Mesendoderm (in vitro differentiated cells): ENCODE data around the gene DHODH. TPM values are rescaled to one million over a fixed set of nuclear protein-coding genes. Genes with fewer than 3 reads are reported as not detected.

ENCODE experiments used
- DNase-seq: peaks from one replicate; pipeline ENCODE4 v3.0.0; 2013
- H2AK5ac ChIP-seq: 2 replicates; pipeline ENCODE4 v1.6.1; 2013; ENCODE audit warnings: low read length, inconsistent platforms
- H2BK120ac ChIP-seq: 2 replicates; pipeline ENCODE4 v1.6.1; 2013; ENCODE audit warnings: low read depth, mild to moderate bottlenecking, low read length, moderate library complexity, mixed read lengths
- H2BK15ac ChIP-seq: replicated peaks from 2 replicates; pipeline ENCODE4 v1.6.1; 2013; ENCODE audit warnings: low read depth, mild to moderate bottlenecking, moderate library complexity
- H2BK5ac ChIP-seq: 2 replicates; pipeline ENCODE4 v1.6.1; 2013; ENCODE audit warnings: low read length, inconsistent platforms
- H3K18ac ChIP-seq: 2 replicates; pipeline ENCODE4 v1.6.1; 2013; ENCODE audit warnings: mild to moderate bottlenecking, low read length, mixed read lengths
- H3K23ac ChIP-seq: one replicate; pipeline ENCODE4 v1.6.1; 2013; ENCODE audit warnings: low read length
- H3K27ac ChIP-seq: 2 replicates; pipeline ENCODE4 v1.5.1; 2013; ENCODE audit warnings: low read depth, mild to moderate bottlenecking, inconsistent platforms, low read length, moderate library complexity
- H3K27me3 ChIP-seq: 2 replicates; pipeline ENCODE4 v1.6.1; 2013; ENCODE audit warnings: low read length, control low read depth, mild to moderate bottlenecking, inconsistent platforms; ENCODE audit not compliant: insufficient read depth, poor library complexity
- H3K36me3 ChIP-seq: 2 replicates; pipeline ENCODE4 v1.6.1; 2013; ENCODE audit warnings: low read length, inconsistent platforms; ENCODE audit not compliant: control insufficient read depth, insufficient read depth
- H3K4ac ChIP-seq: one replicate; pipeline ENCODE4 v1.6.1; 2013; ENCODE audit warnings: low read depth, mild to moderate bottlenecking, low read length, moderate library complexity
- H3K4me1 ChIP-seq: 2 replicates; pipeline ENCODE4 v1.6.1; 2013; ENCODE audit warnings: low read depth, low read length, inconsistent platforms; ENCODE audit not compliant: control insufficient read depth
- H3K4me2 ChIP-seq: 2 replicates; pipeline ENCODE4 v1.6.1; 2013; ENCODE audit warnings: low read length
- H3K4me3 ChIP-seq: 2 replicates; pipeline ENCODE4 v1.5.1; 2013; ENCODE audit warnings: mild to moderate bottlenecking, low read length
- H3K56ac ChIP-seq: one replicate; pipeline ENCODE4 v1.6.1; 2013; ENCODE audit warnings: low read length
- H3K79me1 ChIP-seq: 2 replicates; pipeline ENCODE4 v1.6.1; 2013; ENCODE audit warnings: low read length, inconsistent platforms
- H3K79me2 ChIP-seq: 2 replicates; pipeline ENCODE4 v1.6.1; 2013; ENCODE audit warnings: mild to moderate bottlenecking, low read length; ENCODE audit not compliant: control insufficient read depth, insufficient read depth
- H3K9ac ChIP-seq: 2 replicates; pipeline ENCODE4 v1.6.1; 2013; ENCODE audit warnings: low read length, inconsistent platforms
- H4K5ac ChIP-seq: one replicate; pipeline ENCODE4 v1.6.1; 2013; ENCODE audit warnings: low read length
- H4K8ac ChIP-seq: one replicate; pipeline ENCODE4 v1.6.1; 2013; ENCODE audit warnings: low read depth, mild to moderate bottlenecking, control low read depth, low read length, moderate library complexity
- WGBS: extraction: QIAGEN DNeasy Blood & Tissue Kit; methylation state at CpG from one replicate; pipeline ENCODE4 v1.1.7; 2013; ENCODE audit warnings: low lambda C conversion rate, missing lambda C conversion rate; ENCODE audit not compliant: insufficient coverage; ENCODE audit errors: extremely low coverage; 5-methylcytosine and 5-hydroxymethylcytosine counted together
- polyA plus RNA-seq, 2 experiments: library from polyadenylated mRNA; stranded (reverse); fragments of 200-250 nt; gene quantifications; one replicate each; pipeline ENCODE4 v1.2.3, GENCODE V29; 2013

DHODH gene
- polyA plus RNA-seq (2013, experiment 1 of 2): 11.0 TPM
- 10.0 TPM for polyA plus RNA-seq (2013, experiment 2 of 2)

- H3K56ac ChIP-seq: peak within 1 kb of the TSS; percentile 93
- H3K9ac ChIP-seq: peak within 1 kb of the TSS; percentile 81
- H3K4ac ChIP-seq: no peak within 1 kb of the TSS
- H4K8ac ChIP-seq: no peak within 1 kb of the TSS
- no peaks in the 10 kb centered on the region for H3K27me3 ChIP-seq
- H2AK5ac ChIP-seq: no peak within 1 kb of the TSS
- DNase-seq: peak; percentile 99
- no CpG with 5 or more reads among the region's 57 CpGs for WGBS
- H3K18ac ChIP-seq: no peak within 1 kb of the TSS
- no peak within 1 kb of the TSS for H2BK15ac ChIP-seq
- no peak within 1 kb of the TSS for H4K5ac ChIP-seq
- H3K79me2 ChIP-seq: no peaks in the 10 kb centered on the region
- H3K79me1 ChIP-seq: peaks cover 2% of the 10 kb centered on the region
- H3K27ac ChIP-seq: no peak within 1 kb of the TSS
- H3K23ac ChIP-seq: no peak within 1 kb of the TSS
- no peak within 1 kb of the TSS for H2BK5ac ChIP-seq
- peak within 1 kb of the TSS; percentile 93 for H3K4me2 ChIP-seq
- H3K36me3 ChIP-seq: no peaks in the 10 kb centered on the region
- H3K4me1 ChIP-seq: peaks cover 2% of the 10 kb centered on the region
- H3K4me3 ChIP-seq: peak within 1 kb of the TSS; percentile 87
- H2BK120ac ChIP-seq: no peak within 1 kb of the TSS
Measured at GRCh38 chr16:72008424-72009216, at the start of gene DHODH. TSS of gene DHODH (plus strand) at chr16:72008744. CDS start at chr16:72008765, 21 bp downstream.

GRCh38 chr16:71961066-71962039, 47.2 kb upstream of the DHODH start:
- H3K79me1 ChIP-seq: no peaks in the 10 kb centered on the region
- no peaks in the 10 kb centered on the region for H3K79me2 ChIP-seq
- H3K4me3 ChIP-seq: no peak overlapping the region
- no peak overlapping the region for H3K4ac ChIP-seq
- H3K4me1 ChIP-seq: no peaks in the 10 kb centered on the region
- no peak overlapping the region for H2BK120ac ChIP-seq
- no peaks in the 10 kb centered on the region for H3K36me3 ChIP-seq
- H2BK5ac ChIP-seq: no peak overlapping the region
- H3K23ac ChIP-seq: no peak overlapping the region
- peak; percentile 89 for DNase-seq
- no peak overlapping the region for H3K27ac ChIP-seq
- H3K9ac ChIP-seq: no peak overlapping the region
- no CpG with 5 or more reads among the region's 14 CpGs for WGBS
- no peaks in the 10 kb centered on the region for H3K27me3 ChIP-seq
- H2BK15ac ChIP-seq: no peak overlapping the region
- no peak overlapping the region for H2AK5ac ChIP-seq
- no peak overlapping the region for H3K18ac ChIP-seq
- no peak overlapping the region for H4K5ac ChIP-seq
- H4K8ac ChIP-seq: no peak overlapping the region
- H3K4me2 ChIP-seq: no peak overlapping the region
- no peak overlapping the region for H3K56ac ChIP-seq

- Histone ChIP-seq H3K4me2 (no peak overlapping the region), H3K18ac (no peak overlapping the region), H3K79me2 (no peaks in the 10 kb centered on the region), H3K4me1 (no peaks in the 10 kb centered on the region), H4K8ac (no peak overlapping the region), H3K27me3 (no peaks in the 10 kb centered on the region), H2AK5ac (no peak overlapping the region), H2BK5ac (no peak overlapping the region), H3K23ac (no peak overlapping the region), H3K4me3 (no peak overlapping the region), H3K56ac (no peak overlapping the region), H3K4ac (no peak overlapping the region), H3K79me1 (no peaks in the 10 kb centered on the region), H2BK15ac (no peak overlapping the region), H2BK120ac (no peak overlapping the region), H4K5ac (no peak overlapping the region), H3K36me3 (no peaks in the 10 kb centered on the region), H3K9ac (no peak overlapping the region), H3K27ac (no peak overlapping the region)
- no peak for DNase-seq
- no CpG with 5 or more reads among the region's 9 CpGs for WGBS
Measured at GRCh38 chr16:71963125-71963875, 45.2 kb upstream of the DHODH start.

GRCh38 chr16:71965223-71965622, 43.3 kb upstream of the DHODH start:
- Histone ChIP-seq H3K36me3 (no peaks in the 10 kb centered on the region), H3K18ac (no peak overlapping the region), H3K4ac (no peak overlapping the region), H3K4me2 (no peak overlapping the region), H2BK120ac (no peak overlapping the region), H2BK15ac (no peak overlapping the region), H3K56ac (no peak overlapping the region), H4K5ac (no peak overlapping the region), H3K9ac (no peak overlapping the region), H3K27me3 (no peaks in the 10 kb centered on the region), H3K27ac (no peak overlapping the region), H2BK5ac (no peak overlapping the region), H3K4me1 (no peaks in the 10 kb centered on the region), H2AK5ac (no peak overlapping the region), H3K23ac (no peak overlapping the region), H4K8ac (no peak overlapping the region), H3K79me1 (no peaks in the 10 kb centered on the region), H3K4me3 (no peak overlapping the region), H3K79me2 (no peaks in the 10 kb centered on the region)
- no peak for DNase-seq
- WGBS: no CpG with 5 or more reads among the region's 4 CpGs

- no peak overlapping the region for H3K23ac ChIP-seq
- no peaks in the 10 kb centered on the region for H3K27me3 ChIP-seq
- no peak overlapping the region for H2AK5ac ChIP-seq
- H3K18ac ChIP-seq: no peak overlapping the region
- no peak overlapping the region for H2BK15ac ChIP-seq
- no peaks in the 10 kb centered on the region for H3K36me3 ChIP-seq
- H2BK5ac ChIP-seq: no peak overlapping the region
- H2BK120ac ChIP-seq: no peak overlapping the region
- H3K79me2 ChIP-seq: no peaks in the 10 kb centered on the region
- no peak overlapping the region for H3K27ac ChIP-seq
- no peaks in the 10 kb centered on the region for H3K4me1 ChIP-seq
- no CpG with 5 or more reads among the region's 4 CpGs for WGBS
- H4K5ac ChIP-seq: no peak overlapping the region
- no peak for DNase-seq
- no peak overlapping the region for H4K8ac ChIP-seq
- no peak overlapping the region for H3K9ac ChIP-seq
- H3K79me1 ChIP-seq: no peaks in the 10 kb centered on the region
- no peak overlapping the region for H3K4ac ChIP-seq
- no peak overlapping the region for H3K4me2 ChIP-seq
- H3K56ac ChIP-seq: no peak overlapping the region
- no peak overlapping the region for H3K4me3 ChIP-seq
Measured at GRCh38 chr16:71966932-71967331, 41.6 kb upstream of the DHODH start.
